GM12878 (cell line): Measurements from ENCODE around the gene TMEM186. TPM values are rescaled to one million over a fixed set of nuclear protein-coding genes. Genes with fewer than 3 reads are reported as not detected.
"Not testable (repeated sequence)": the region's sequence is repeated elsewhere in the genome, so short reads cannot be mapped to it uniquely, and the experiment has no call there.

ENCODE experiments used
- ATAC-seq: fragments of 200-7000 bp; cut with Tn5 transposase; 3 replicates; pipeline ENCODE4 v1.9.1; 2020; ENCODE audit warnings: mild to moderate bottlenecking, moderate library complexity
- BruUV-seq: library from RNA; stranded (reverse); fragments of 400-500 nt; replicated peaks from 2 replicates; lab custom pipeline; 2021; lab: Mats Ljungman, UMichigan
- CTCF ChIA-PET: fragments of 300-600 bp; sonication (Branson Sonifier 250); formaldehyde crosslinking; extraction: SDS; loops from one replicate; lab custom pipeline; 2021; ENCODE audit warnings: inconsistent platforms; lab: Yijun Ruan, JAX
- POLR2A ChIA-PET: fragments of 350-600 bp; formaldehyde crosslinking; extraction: SDS; loops from one replicate; lab custom pipeline; 2021; ENCODE audit warnings: inconsistent platforms; lab: Charles Lee
- RAD21 ChIA-PET: fragments of 300-600 bp; sonication (Branson Sonifier 250); formaldehyde crosslinking; loops from one replicate; lab custom pipeline; 2023; ENCODE audit warnings: antibody characterized with exemption; ENCODE audit not compliant: unreplicated experiment; lab: Charles Lee
- SMC1A ChIA-PET: fragments of 300-600 bp; sonication (Branson Sonifier 250); formaldehyde crosslinking; loops from one replicate; lab custom pipeline; 2023; ENCODE audit not compliant: unreplicated experiment, uncharacterized antibody; lab: Charles Lee
- DNase-seq: peaks from one replicate; pipeline ENCODE4 v3.0.0-alpha.2; 2011; ENCODE audit warnings: low read depth, low spot score
- FAIRE-seq: peaks from 3 replicates; lab custom pipeline; 2011; peaks lifted over from hg19 to GRCh38; lab: Jason Lieb, UNC
- H2AFZ ChIP-seq: 2 replicates; pipeline ENCODE4 v1.6.0; 2011; ENCODE audit warnings: low read depth, low read length, control low read depth; ENCODE audit not compliant: control insufficient read depth
- H3K27ac ChIP-seq: 2 replicates; pipeline ENCODE4 v1.5.1; 2011; ENCODE audit warnings: control low read depth; ENCODE audit not compliant: control insufficient read depth, insufficient read depth
- H3K27me3 ChIP-seq, 2 experiments: replicated peaks in 1 of 2; 2 replicates each; pipeline versions ENCODE4 v1.6.0 to v1.6.1; 2011; ENCODE audit warnings: low read length in 1 of 2; ENCODE audit not compliant: control insufficient read depth in 2 of 2, insufficient read depth in 2 of 2
- H3K36me3 ChIP-seq, 2 experiments: 2 replicates each; pipeline ENCODE4 v1.5.1; 2011; ENCODE audit warnings: low read length in 1 of 2; ENCODE audit not compliant: control insufficient read depth in 2 of 2, insufficient read depth in 2 of 2
- H3K4me1 ChIP-seq: 2 replicates; pipeline ENCODE4 v1.6.1; 2011; ENCODE audit warnings: mild to moderate bottlenecking, low read length, moderate library complexity, mixed read lengths; ENCODE audit not compliant: control insufficient read depth, insufficient read depth
- H3K4me2 ChIP-seq: 2 replicates; pipeline ENCODE4 v1.6.0; 2011; ENCODE audit warnings: control low read depth; ENCODE audit not compliant: control insufficient read depth, insufficient read depth
- H3K4me3 ChIP-seq: fragments of 200-600 bp; sonication (generic); 2 replicates; pipeline ENCODE4 v1.5.1; 2016
- H3K79me2 ChIP-seq: 2 replicates; pipeline ENCODE4 v1.6.0; 2011; ENCODE audit warnings: low read length; ENCODE audit not compliant: control insufficient read depth, insufficient read depth
- H3K9ac ChIP-seq: 2 replicates; pipeline ENCODE4 v1.8.0; 2011; ENCODE audit warnings: low read length, control low read depth, mixed read lengths; ENCODE audit not compliant: control insufficient read depth, insufficient read depth
- H3K9me3 ChIP-seq: replicated peaks from 3 replicates; pipeline ENCODE4 v1.5.1; 2011; ENCODE audit warnings: mild to moderate bottlenecking, low read length; ENCODE audit not compliant: control insufficient read depth, insufficient read depth
- H4K20me1 ChIP-seq: 2 replicates; pipeline ENCODE4 v1.6.0; 2011; ENCODE audit not compliant: control insufficient read depth, insufficient read depth
- WGBS: methylation state at CpG from one replicate; pipeline ENCODE4 v1.1.6; 2016; ENCODE audit warnings: low lambda C conversion rate; ENCODE audit not compliant: insufficient replicate concordance, insufficient coverage; ENCODE audit errors: missing lambda C conversion rate; 5-methylcytosine and 5-hydroxymethylcytosine counted together
- in situ Hi-C: fragments of 300-500 bp; cut with MboI; formaldehyde crosslinking; loops from 9 replicates; pipeline ENCODE4 v1.14.3; 2018; ENCODE audit warnings: mixed read lengths
- intact Hi-C: fragments of 100-400 bp; cut with micrococcal nuclease; formaldehyde crosslinking; loops from one replicate; pipeline ENCODE4 v1.14.2; 2022; ENCODE audit not compliant: unreplicated experiment
- polyA plus RNA-seq, 11 experiments: library from polyadenylated mRNA; depleted of rRNA in 4 of 11; unstranded in 6 of 11; stranded (reverse) in 5 of 11; fragments of >200 nt; fragmentation: Nextera tagmentation in 4 of 11; fragmentation: Illumina TruSeq in 1 of 11; extraction: Ambion mirVana in 4 of 11; extraction: Trizol in 1 of 11; gene quantifications; 1 replicate in 1 of 11; 2 replicates in 10 of 11; pipeline versions ENCODE4 v1.2.1 to v1.2.3, GENCODE V29; 2011 to 2016; ENCODE audit warnings: inconsistent platforms in 2 of 11, missing spikeins in 2 of 11, low read depth in 1 of 11
- total RNA-seq, 4 experiments: library from RNA; depleted of rRNA in 3 of 4; stranded (reverse); fragments of >200 nt in 3 of 4; fragmentation: Illumina TruSeq in 1 of 4; extraction: Trizol in 1 of 4; gene quantifications; 2 replicates each; pipeline versions ENCODE4 v1.2.1 to v1.2.3, GENCODE V29; 2013 to 2021

The TMEM186 gene
- total and polyA plus RNA-seq, 10 of the 15 experiments (the other 5 are each of a cell fraction or from before 2014, with no cell fraction given): 10.6 to 28.9 (median 17.0) TPM

- H3K27me3 ChIP-seq, POLR2A ChIA-PET, H3K36me3 ChIP-seq, intact Hi-C loops, H3K79me2 ChIP-seq, H3K27ac ChIP-seq, BruUV-seq, RAD21 ChIA-PET, SMC1A ChIA-PET, DNase-seq, H2AFZ ChIP-seq, H3K9me3 ChIP-seq, H3K4me3 ChIP-seq, H3K9ac ChIP-seq, H3K4me1 ChIP-seq, in situ Hi-C loops, ATAC-seq, CTCF ChIA-PET, FAIRE-seq, H4K20me1 ChIP-seq, H3K4me2 ChIP-seq: not testable (repeated sequence)
- 92% methylated on average over 15 of the region's 15 CpGs for WGBS
Observed at GRCh38 chr16:8837594-8837993, 40.2 kb upstream of the TMEM186 start.

- in situ Hi-C loops, H3K9me3 ChIP-seq, SMC1A ChIA-PET, DNase-seq, H3K27me3 ChIP-seq, CTCF ChIA-PET, H3K4me1 ChIP-seq, H2AFZ ChIP-seq, H4K20me1 ChIP-seq, BruUV-seq, H3K4me2 ChIP-seq, H3K9ac ChIP-seq, RAD21 ChIA-PET, H3K27ac ChIP-seq, intact Hi-C loops, H3K36me3 ChIP-seq, H3K4me3 ChIP-seq, H3K79me2 ChIP-seq, FAIRE-seq, ATAC-seq, POLR2A ChIA-PET: not testable (repeated sequence)
- WGBS: 89% methylated on average over 6 of the region's 7 CpGs
Observed at GRCh38 chr16:8836797-8837196, 39.4 kb upstream of the TMEM186 start.
